Heart right ventricle (tissue), 16 donors: Measurements from ENCODE around the gene GPR107. TPM values are rescaled to one million over a fixed set of nuclear protein-coding genes. Genes with fewer than 3 reads are reported as not detected.

ENCODE experiments used
- ATAC-seq, 8 donors: fragments of 200-7000 bp; cut with Tn5 transposase; one replicate each; pipeline ENCODE4 v1.9.1; 2020; ENCODE audit warnings: mild to moderate bottlenecking in 8 of 8, moderate library complexity in 8 of 8, moderate number of reproducible peaks in 1 of 8
- DNase-seq, 2 donors: peaks; one replicate each; pipeline ENCODE4 v3.0.0-alpha.2; 2020
- H3K27ac ChIP-seq, 10 donors: fragments of 200-600 bp; sonication (generic) in 2 of 10; one replicate each; pipeline versions ENCODE4 v1.5.0 to v1.8.0; 2020 to 2022; ENCODE audit warnings: mild to moderate bottlenecking in 3 of 10
- H3K27me3 ChIP-seq, 7 donors: fragments of 200-600 bp; one replicate each; pipeline ENCODE4 v1.8.0; 2021 to 2022; ENCODE audit warnings: mild to moderate bottlenecking in 2 of 7
- H3K36me3 ChIP-seq, 9 donors: fragments of 200-600 bp; sonication (generic) in 1 of 9; one replicate each; pipeline versions ENCODE4 v1.5.0 to v1.8.0; 2020 to 2022; ENCODE audit warnings: mild to moderate bottlenecking in 2 of 9
- H3K4me1 ChIP-seq, 9 donors: fragments of 200-600 bp; sonication (generic) in 1 of 9; one replicate each; pipeline versions ENCODE4 v1.5.0 to v1.8.0; 2020 to 2022; ENCODE audit warnings: mild to moderate bottlenecking in 4 of 9
- H3K4me3 ChIP-seq, 10 donors: fragments of 200-600 bp; sonication (generic) in 2 of 10; one replicate each; pipeline versions ENCODE4 v1.5.0 to v1.8.0; 2020 to 2022; ENCODE audit warnings: mild to moderate bottlenecking in 7 of 10, moderate library complexity in 2 of 10
- H3K9me3 ChIP-seq, 11 donors: fragments of 200-600 bp in 10 of 11; sonication (generic) in 2 of 11; one replicate each; pipeline versions ENCODE4 v1.5.0 to v1.8.0; 2013 to 2022; ENCODE audit warnings: mild to moderate bottlenecking in 2 of 11, control low read depth in 1 of 11, moderate library complexity in 1 of 11
- WGBS, 2 donors: extraction: QIAGEN DNeasy Blood & Tissue Kit; methylation state at CpG; one replicate each; pipeline ENCODE4 v1.1.7; 2013; ENCODE audit warnings: inconsistent platforms in 1 of 2; 5-methylcytosine and 5-hydroxymethylcytosine counted together
- intact Hi-C, 10 donors: fragments of 100-400 bp; cut with DNase I; formaldehyde crosslinking; loops; one replicate each; pipeline versions ENCODE4 v1.11.1 to v1.14.2; 2022
- polyA plus RNA-seq, 2 donors: library from polyadenylated mRNA; stranded (reverse); fragments of 200-250 nt; gene quantifications; one replicate each; pipeline ENCODE4 v1.2.3, GENCODE V29; 2013
- total RNA-seq, 10 donors: library from RNA; stranded (reverse); fragmentation: NEBNext Ultra II Directional in 3 of 10; extraction: Animal tissue kit (Norgen Biotek cat#: 25700) in 3 of 10; gene quantifications; one replicate each; pipeline versions ENCODE4 v1.2.1 to v1.2.4, GENCODE V29; 2021 to 2023
- TF ChIP-seq, protein P1 (sequence below), 9 donors: fragments of 200-600 bp; sonication (generic) in 2 of 9; IDR thresholded peaks; one replicate each; pipeline versions ENCODE4 v1.5.0 to v1.8.0; 2021 to 2022; ENCODE audit warnings: antibody characterized with exemption in 9 of 9, mild to moderate bottlenecking in 5 of 9, moderate library complexity in 1 of 9
- donor health status: Arrhythmogenic right ventricular cardiomyopathy.
- donor health status: ischemic (EF 13 %, LVEDD 7.1; RV severe dilation, severe dysfunction).
- donor health status: healthy with polysubstance abuse.
- donor health status: DM: no; HTN: yes; CAD: no.
- donor health status: DM: no; HTN: no; CAD: no.
- donor health status: ischemic (EF 25% LVEDD 6.9; RV normal size, moderate dysfunction).
- donor health status: ischemic (EF 25% LVEDD 5.7; RV mildly dilated, moderate dysfunction).
- donor health status: healthy.
- donor health status: DM: yes; HTN: yes; CAD: no.
- donor health status: Ischemic cardiomyopathy.
- donor health status: ischemic (EF 35%, LVEDD 5.7; RV mildly dilated, moderate dysfunction).
- donor health status: nonischemic (EF 11% LVEDD 7.7; RV severe dilation, severe dysfunction).
- donor health status: DM: yes; HTN: yes; CAD: no.
- donor health status: PGD.
- donor health status: ischemic (EF 29% LVEDD 5.4; RV normal size, mild dysfunction).
- donor health status: nonischemic (EF 23%, LVEDD 6.1; RV moderate dilation, normal function).

The GPR107 gene
- total and polyA plus RNA-seq, 12 donors: 6.7 to 35.6 (median 23.9) TPM

DNA sequence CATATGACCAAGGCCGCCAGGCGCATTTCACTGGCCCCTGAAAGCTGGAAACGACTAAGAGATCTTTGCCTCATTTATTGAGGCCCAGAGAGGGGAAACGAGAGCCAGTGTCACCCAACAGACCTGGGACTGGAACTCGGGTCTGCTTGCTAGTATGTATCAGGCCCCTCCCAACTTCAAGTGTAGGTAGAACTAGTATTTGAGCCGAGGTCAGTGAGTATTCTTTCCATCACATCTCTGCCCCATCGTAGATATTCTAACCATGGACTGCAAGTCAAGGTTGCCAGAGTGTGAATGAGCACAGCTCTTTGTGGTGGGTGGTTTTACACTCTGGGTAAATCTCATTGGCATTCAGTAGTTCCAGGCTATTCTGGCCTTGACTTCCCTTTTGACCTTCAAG, 42.2 kb downstream of the GPR107 start:
- no peak overlapping the region for H3K4me3 ChIP-seq
- WGBS, 2 donors: 80 to 83% methylated on average over 7 of the region's 7 CpGs
- peaks cover 0 to 10% (median 0%) of the 10 kb centered on the region in 9 donors for H3K4me1 ChIP-seq
- H3K36me3 ChIP-seq: peaks cover 0 to 99% (median 58%) of the 10 kb centered on the region in 9 donors
- no peaks in the 10 kb centered on the region for H3K27me3 ChIP-seq
- TF ChIP-seq, protein P1, sequence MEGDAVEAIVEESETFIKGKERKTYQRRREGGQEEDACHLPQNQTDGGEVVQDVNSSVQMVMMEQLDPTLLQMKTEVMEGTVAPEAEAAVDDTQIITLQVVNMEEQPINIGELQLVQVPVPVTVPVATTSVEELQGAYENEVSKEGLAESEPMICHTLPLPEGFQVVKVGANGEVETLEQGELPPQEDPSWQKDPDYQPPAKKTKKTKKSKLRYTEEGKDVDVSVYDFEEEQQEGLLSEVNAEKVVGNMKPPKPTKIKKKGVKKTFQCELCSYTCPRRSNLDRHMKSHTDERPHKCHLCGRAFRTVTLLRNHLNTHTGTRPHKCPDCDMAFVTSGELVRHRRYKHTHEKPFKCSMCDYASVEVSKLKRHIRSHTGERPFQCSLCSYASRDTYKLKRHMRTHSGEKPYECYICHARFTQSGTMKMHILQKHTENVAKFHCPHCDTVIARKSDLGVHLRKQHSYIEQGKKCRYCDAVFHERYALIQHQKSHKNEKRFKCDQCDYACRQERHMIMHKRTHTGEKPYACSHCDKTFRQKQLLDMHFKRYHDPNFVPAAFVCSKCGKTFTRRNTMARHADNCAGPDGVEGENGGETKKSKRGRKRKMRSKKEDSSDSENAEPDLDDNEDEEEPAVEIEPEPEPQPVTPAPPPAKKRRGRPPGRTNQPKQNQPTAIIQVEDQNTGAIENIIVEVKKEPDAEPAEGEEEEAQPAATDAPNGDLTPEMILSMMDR (IDR thresholded peaks at IDR 0.05): no peak
- H3K27ac ChIP-seq: no peak overlapping the region
- no peaks in the 10 kb centered on the region for H3K9me3 ChIP-seq
- DNase-seq: no peak
- intact Hi-C loops: loop anchor here in 6 of 10 donors (5.0 to 10.0 kb wide), 2 partner anchors 209 to 211 kb away; no protein-coding TSS in a partner anchor
- ATAC-seq: no peak

DNA sequence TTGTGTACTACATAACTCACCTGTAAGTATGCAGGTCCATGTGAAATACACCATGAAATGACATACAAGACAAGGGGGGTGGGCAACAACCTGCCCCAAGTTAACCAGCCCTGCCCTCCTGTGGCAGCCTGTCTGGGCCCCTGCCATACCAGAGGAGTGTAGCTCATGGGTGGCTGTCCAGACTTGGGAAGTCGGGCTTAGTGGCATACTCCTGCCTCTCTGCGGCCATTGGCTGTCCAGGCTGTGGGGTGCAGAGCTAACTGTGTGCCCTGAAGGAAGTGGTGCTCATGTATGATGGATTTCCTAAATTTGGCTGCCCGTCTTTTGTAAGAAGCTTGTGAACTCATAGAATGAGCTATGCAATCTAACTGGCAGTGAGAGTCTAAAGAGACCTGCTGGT, 47.0 kb downstream of the GPR107 start:
- WGBS, 2 donors: 94 to 95% methylated on average over 3 of the region's 3 CpGs
- H3K27ac ChIP-seq: no peak overlapping the region
- ATAC-seq (no peak), DNase-seq (no peak)
- H3K9me3 ChIP-seq: no peaks in the 10 kb centered on the region
- H3K4me1 ChIP-seq: peaks cover 0 to 26% (median 8%) of the 10 kb centered on the region in 9 donors
- intact Hi-C loops: loop anchor here in 4 of 10 donors (5.0 to 10.0 kb wide), 3 partner anchors 213 to 244 kb away; no protein-coding TSS in a partner anchor
- H3K27me3 ChIP-seq: no peaks in the 10 kb centered on the region
- TF ChIP-seq, protein P1 (IDR thresholded peaks at IDR 0.05): no peak
- H3K36me3 ChIP-seq: peaks cover 0 to 99% (median 55%) of the 10 kb centered on the region in 9 donors
- no peak overlapping the region for H3K4me3 ChIP-seq

DNA sequence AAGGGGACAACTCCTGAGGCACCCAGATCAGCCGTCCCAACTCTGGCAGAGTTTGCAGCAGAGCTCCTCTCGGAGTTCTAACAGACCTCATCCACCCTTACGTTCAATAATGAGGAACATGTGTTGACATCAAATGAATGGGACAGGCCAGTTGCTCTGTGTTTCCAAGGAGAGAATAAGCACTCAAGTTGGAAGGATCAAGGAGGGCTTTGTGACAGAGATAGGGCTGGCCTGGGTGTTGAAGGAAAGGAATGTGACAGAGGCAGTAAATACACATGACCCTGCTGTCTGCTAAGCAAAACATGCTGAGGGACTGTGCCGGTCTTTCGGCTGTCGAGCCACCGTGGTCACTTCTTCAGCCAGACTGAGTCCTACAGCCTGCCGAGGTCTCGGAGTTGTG, 48.2 kb downstream of the GPR107 start:
- H3K27me3 ChIP-seq: no peaks in the 10 kb centered on the region
- no peaks in the 10 kb centered on the region for H3K9me3 ChIP-seq
- no peak overlapping the region for H3K27ac ChIP-seq
- ATAC-seq: peak in 7 of 8 donors; percentile 39 to 86 (median 68)
- H3K4me1 ChIP-seq: peaks cover 0 to 26% (median 8%) of the 10 kb centered on the region in 9 donors
- TF ChIP-seq, protein P1 (IDR thresholded peaks at IDR 0.05): no peak
- peaks cover 0 to 98% (median 59%) of the 10 kb centered on the region in 9 donors for H3K36me3 ChIP-seq
- 37 to 55% methylated on average over 9 of the region's 9 CpGs for WGBS, 2 donors
- intact Hi-C loops: loop anchor here in 4 of 10 donors (5.0 to 10.0 kb wide), 3 partner anchors 215 to 243 kb away; no protein-coding TSS in a partner anchor
- DNase-seq: no peak
- no peak overlapping the region for H3K4me3 ChIP-seq

DNA sequence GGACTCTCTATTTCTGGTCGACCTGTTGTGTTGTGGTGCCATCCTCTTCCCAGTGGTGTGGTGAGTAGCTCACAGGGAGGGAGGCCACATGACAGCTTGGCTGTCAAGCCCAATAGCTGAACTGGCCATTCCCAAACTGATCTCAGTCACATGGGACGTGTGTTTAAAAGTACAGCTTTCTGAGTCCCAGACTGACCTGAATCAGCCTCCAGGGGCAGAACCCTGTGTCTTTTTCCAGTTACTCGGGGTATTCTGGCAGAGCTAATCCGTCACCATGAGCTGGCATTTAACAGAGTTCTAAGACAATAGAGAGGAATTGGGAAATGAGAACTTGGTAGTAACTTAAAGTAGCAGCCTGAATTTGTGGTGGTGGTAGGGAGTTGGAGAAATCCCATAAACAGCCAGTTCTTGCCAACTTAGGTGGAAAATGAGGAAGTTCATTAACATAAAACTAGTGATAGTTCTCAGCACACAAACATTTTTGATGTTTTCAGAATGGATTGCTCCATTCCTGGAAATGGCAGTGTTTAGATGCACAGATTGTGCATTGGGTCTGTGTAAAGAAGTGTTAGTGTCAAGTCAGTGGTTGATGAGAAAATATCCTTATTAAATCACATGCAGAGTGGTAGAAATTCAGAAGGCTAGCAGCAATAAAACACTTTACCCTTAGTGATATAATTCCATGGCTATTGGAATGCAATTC, 50.9 kb downstream of the GPR107 start:
- 60 to 69% methylated on average over 4 of the region's 4 CpGs for WGBS, 2 donors
- TF ChIP-seq, protein P1 (IDR thresholded peaks at IDR 0.05): no peak
- Histone ChIP-seq H3K9me3 (no peaks in the 10 kb centered on the region), H3K27me3 (no peaks in the 10 kb centered on the region), H3K36me3 (peaks cover 0 to 98% (median 42%) of the 10 kb centered on the region in 9 donors), H3K27ac (peak overlapping the region in 2 of 10 donors; percentile 2 to 36), H3K4me1 (peaks cover 0 to 20% (median 10%) of the 10 kb centered on the region in 9 donors), H3K4me3 (no peak overlapping the region)
- DNase-seq: no peak
- ATAC-seq: peak in 4 of 8 donors; percentile 22 to 59 (median 39)
- intact Hi-C loops: loop anchor here in 9 of 10 donors (5.0 to 10.0 kb wide), 8 partner anchors 133 to 578 kb away; no protein-coding TSS in a partner anchor
